Suppressor macrophage treated with lipopolysaccharide for 4 hours (primary cell): ENCODE measurements around the gene TMEM259.

Experiments
- DNase-seq: peaks from one replicate; pipeline ENCODE4 v3.0.0-alpha.2; 2020

TMEM259 gene

GRCh38 chr19:1015061-1015781 is 5.7 kb downstream of the TMEM259 start:
- DNase-seq = no peak

- no peak for DNase-seq
Observed at GRCh38 chr19:1014161-1015060, 6.5 kb downstream of the TMEM259 start.

GRCh38 chr19:1013218-1013617 is 7.7 kb downstream of the TMEM259 start:
- DNase-seq = no peak

- no peak for DNase-seq
Observed at GRCh38 chr19:1012334-1012733, 8.6 kb downstream of the TMEM259 start.

- no peak for DNase-seq
Observed at GRCh38 chr19:1011831-1012333, 9.0 kb downstream of the TMEM259 start.

- DNase-seq = no peak
Observed at GRCh38 chr19:1010586-1011510, 10.1 kb downstream of the TMEM259 start.

GRCh38 chr19:1009981-1010538 is 10.9 kb downstream of the TMEM259 start:
- DNase-seq = no peak

GRCh38 chr19:1009041-1009980 is 11.6 kb downstream of the TMEM259 start:
- DNase-seq = no peak

GRCh38 chr19:1008268-1009040 is 12.5 kb downstream of the TMEM259 start:
- no peak for DNase-seq

- DNase-seq = no peak
Observed at GRCh38 chr19:1007399-1008251, 13.3 kb downstream of the TMEM259 start.

- DNase-seq = no peak
Observed at GRCh38 chr19:1006711-1007398, 14.1 kb downstream of the TMEM259 start.

GRCh38 chr19:1004803-1005664 is 15.9 kb downstream of the TMEM259 start:
- no peak for DNase-seq

- DNase-seq = no peak
Observed at GRCh38 chr19:1004204-1004802, 16.6 kb downstream of the TMEM259 start.

- DNase-seq = no peak
Observed at GRCh38 chr19:1003283-1003682, 17.6 kb downstream of the TMEM259 start.

- DNase-seq = no peak
Observed at GRCh38 chr19:1002600-1002999, 18.3 kb downstream of the TMEM259 start.

GRCh38 chr19:1001538-1002166 is 19.3 kb downstream of the TMEM259 start:
- DNase-seq = peak; percentile 66
